Measurements from ENCODE around the gene ISG15. TPM values are rescaled to one million over a fixed set of nuclear protein-coding genes. Genes with fewer than 3 reads are reported as not detected.

Gene ISG15
- 33.8 TPM for polyA plus RNA-seq (2012; ENCODE audit: insufficient read depth, insufficient read length, low read depth)

DNA sequence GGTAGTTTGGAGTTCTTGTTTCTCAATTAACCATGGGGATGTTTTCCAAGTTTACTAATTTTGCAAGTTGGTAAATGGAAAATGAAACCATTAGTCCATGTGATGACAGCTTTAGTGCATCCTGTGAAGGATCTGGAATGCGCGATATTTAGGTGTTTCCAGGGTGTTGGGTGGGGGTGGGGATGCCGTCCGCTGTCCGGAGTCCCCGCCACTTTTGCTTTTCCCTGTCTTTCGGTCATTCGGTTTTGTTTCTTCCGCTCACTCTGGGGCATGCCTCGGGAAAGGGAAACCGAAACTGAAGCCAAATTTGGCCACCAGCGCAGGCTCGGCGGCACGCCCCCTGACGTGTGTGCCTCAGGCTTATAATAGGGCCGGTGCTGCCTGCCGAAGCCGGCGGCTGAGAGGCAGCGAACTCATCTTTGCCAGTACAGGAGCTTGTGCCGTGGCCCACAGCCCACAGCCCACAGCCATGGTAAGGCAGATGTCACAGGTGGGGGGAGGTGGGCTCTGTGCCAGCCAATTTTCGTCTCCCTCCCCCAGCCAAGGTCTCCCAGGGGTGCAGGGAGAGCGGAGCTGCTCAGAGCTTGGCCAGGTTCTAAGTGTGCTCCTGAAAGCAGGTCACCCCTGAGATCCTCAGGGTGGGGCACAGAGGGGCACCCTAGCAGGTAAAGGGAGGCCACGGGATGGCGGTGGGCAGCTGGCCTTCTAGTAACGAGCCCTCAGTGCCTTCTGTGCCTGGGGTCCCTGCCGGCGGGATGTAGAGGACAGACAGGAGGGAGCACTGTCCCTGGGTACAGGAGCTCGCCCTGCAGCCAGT is at the start of gene ISG15:
Gene ISG15 (plus strand): TSS at position 393 of the 817 bp plus-strand sequence. CDS start 77 bp downstream, at position 470.
- Histone ChIP-seq H3K36me3 (no peaks in the 10 kb centered on the region), H3K4me1 (peaks cover 5% of the 10 kb centered on the region; the same call in 1 of the 2 replicates), H3K4me3 (ENCODE audit: low read depth, low read length) (peak within 1 kb of the TSS; percentile 85), H3K9me3 (no peaks in the 10 kb centered on the region), H3K27me3 (no peaks in the 10 kb centered on the region)
- peak; percentile 78 for DNase-seq
- TF ChIP-seq, protein P1, sequence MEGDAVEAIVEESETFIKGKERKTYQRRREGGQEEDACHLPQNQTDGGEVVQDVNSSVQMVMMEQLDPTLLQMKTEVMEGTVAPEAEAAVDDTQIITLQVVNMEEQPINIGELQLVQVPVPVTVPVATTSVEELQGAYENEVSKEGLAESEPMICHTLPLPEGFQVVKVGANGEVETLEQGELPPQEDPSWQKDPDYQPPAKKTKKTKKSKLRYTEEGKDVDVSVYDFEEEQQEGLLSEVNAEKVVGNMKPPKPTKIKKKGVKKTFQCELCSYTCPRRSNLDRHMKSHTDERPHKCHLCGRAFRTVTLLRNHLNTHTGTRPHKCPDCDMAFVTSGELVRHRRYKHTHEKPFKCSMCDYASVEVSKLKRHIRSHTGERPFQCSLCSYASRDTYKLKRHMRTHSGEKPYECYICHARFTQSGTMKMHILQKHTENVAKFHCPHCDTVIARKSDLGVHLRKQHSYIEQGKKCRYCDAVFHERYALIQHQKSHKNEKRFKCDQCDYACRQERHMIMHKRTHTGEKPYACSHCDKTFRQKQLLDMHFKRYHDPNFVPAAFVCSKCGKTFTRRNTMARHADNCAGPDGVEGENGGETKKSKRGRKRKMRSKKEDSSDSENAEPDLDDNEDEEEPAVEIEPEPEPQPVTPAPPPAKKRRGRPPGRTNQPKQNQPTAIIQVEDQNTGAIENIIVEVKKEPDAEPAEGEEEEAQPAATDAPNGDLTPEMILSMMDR (IDR thresholded peaks at IDR 0.05; ENCODE audit: low read depth, low read length): no peak

DNA sequence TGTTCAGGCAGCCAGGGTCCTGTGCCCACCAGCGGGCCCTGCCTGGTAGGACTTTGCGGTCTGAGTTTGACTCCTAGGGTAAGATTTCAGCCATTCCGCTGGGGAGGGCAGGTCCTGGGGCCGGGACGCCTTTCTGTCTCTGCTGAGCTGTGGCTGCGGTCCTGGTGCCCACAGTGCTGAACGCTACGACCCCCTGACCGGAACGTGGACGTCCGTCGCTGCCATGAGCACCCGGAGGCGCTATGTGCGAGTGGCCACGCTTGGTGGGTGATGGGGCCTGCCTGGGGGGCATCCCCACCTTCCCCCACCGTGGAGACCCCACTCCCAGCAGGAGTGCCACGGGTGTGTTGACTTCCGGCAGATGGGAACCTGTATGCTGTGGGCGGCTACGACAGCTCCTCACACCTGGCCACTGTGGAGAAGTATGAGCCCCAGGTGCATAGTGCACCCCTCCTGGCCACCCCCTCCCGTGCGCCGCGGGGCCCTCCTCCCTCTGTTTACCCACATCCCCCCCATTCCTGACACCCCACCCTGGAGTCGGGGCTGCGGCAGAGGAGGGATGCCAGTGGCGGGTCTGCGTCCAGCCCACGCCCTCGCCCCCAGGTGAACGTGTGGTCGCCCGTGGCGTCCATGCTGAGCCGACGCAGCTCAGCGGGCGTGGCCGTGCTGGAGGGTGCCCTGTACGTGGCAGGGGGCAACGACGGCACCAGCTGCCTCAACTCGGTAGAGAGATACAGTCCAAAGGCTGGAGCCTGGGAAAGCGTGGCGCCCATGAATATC is 49.4 kb upstream of the ISG15 start:
- 0 out of 2 replicates have a peak, but pooled peaks cover 3% of the 10 kb centered on the region for H3K27me3 ChIP-seq
- TF ChIP-seq, protein P1 (IDR thresholded peaks at IDR 0.05; ENCODE audit: low read depth, low read length): no peak
- peaks cover 21% of the 10 kb centered on the region for H3K36me3 ChIP-seq
- no peaks in the 10 kb centered on the region for H3K9me3 ChIP-seq
- no peak overlapping the region for H3K4me3 ChIP-seq (ENCODE audit: low read depth, low read length)
- no peak for DNase-seq
- H3K4me1 ChIP-seq: peaks cover 4% of the 10 kb centered on the region

DNA sequence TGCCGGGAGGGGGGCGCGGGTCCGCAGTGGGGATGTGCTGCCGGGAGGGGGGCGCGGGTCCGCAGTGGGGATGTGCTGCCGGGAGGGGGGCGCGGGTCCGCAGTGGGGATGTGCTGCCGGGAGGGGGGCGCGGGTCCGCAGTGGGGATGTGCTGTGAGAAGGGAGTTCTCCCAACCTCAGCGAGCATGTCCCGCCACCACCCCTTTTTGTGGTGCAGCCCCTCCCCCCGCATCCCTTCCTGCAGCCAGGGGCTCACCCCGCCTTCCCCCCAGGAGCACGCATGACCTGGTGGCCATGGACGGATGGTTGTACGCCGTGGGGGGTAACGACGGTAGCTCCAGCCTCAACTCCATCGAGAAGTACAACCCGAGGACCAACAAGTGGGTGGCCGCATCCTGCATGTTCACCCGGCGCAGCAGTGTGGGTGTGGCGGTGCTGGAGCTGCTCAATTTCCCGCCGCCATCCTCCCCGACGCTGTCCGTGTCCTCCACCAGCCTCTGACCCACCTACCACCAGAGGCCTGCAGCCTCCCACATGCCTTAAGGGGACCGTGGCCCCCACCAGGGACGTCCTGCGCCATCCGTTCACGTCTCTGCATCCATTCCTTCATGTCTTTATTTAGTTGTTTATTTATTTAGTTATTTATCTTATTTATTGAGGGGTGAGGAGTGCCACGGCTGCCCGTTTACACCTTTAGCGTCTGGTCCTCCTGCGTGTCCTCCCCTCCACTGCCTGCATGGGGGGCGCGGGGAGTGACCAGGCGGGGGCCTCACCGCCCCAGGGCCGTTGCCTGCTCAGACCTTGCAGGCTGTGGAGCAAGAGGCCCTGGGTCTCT is 48.4 kb upstream of the ISG15 start:
- H3K4me1 ChIP-seq: peaks cover 4% of the 10 kb centered on the region
- 0 out of 2 replicates have a peak, but pooled peaks cover 3% of the 10 kb centered on the region for H3K27me3 ChIP-seq
- H3K36me3 ChIP-seq: peaks cover 21% of the 10 kb centered on the region
- TF ChIP-seq, protein P1 (IDR thresholded peaks at IDR 0.05; ENCODE audit: low read depth, low read length): no peak
- no peak overlapping the region for H3K4me3 ChIP-seq (ENCODE audit: low read depth, low read length)
- no peak for DNase-seq
- no peaks in the 10 kb centered on the region for H3K9me3 ChIP-seq

DNA sequence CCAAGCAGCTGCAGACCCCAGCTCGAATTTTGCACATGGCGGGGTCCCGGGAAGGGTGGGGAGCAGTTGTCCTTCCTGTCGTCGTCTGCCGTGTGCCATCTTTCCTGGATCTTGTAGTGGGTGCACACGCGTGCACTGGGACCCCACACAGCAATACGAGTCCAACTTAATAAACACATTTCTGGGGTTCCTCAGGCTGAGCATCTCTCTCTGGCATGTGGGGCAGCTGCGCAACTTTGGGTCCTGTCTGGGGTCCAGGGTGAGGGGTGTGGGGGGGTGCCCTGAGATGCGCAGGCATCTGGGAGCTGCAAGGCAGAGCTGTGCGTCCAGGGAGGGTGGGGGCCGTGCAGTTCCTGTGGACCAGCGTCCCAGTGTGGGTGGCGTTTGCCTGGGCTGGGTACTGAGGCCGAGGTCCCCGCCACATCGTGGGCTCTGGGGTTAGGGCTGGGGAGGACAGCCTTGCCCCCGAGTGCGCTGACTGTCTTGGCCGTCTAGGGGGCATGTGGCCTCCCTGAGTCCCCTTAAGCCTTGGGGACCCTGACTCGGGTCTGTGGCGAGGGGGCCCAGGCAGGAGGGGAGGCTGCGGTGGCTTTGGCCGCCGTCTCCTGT is 47.7 kb upstream of the ISG15 start:
- DNase-seq: no peak
- peaks cover 21% of the 10 kb centered on the region for H3K36me3 ChIP-seq
- H3K4me3 ChIP-seq (ENCODE audit: low read depth, low read length): no peak overlapping the region
- H3K4me1 ChIP-seq: peaks cover 4% of the 10 kb centered on the region
- H3K9me3 ChIP-seq: no peaks in the 10 kb centered on the region
- TF ChIP-seq, protein P1 (IDR thresholded peaks at IDR 0.05; ENCODE audit: low read depth, low read length): no peak
- peaks cover 8% of the 10 kb centered on the region for H3K27me3 ChIP-seq

DNA sequence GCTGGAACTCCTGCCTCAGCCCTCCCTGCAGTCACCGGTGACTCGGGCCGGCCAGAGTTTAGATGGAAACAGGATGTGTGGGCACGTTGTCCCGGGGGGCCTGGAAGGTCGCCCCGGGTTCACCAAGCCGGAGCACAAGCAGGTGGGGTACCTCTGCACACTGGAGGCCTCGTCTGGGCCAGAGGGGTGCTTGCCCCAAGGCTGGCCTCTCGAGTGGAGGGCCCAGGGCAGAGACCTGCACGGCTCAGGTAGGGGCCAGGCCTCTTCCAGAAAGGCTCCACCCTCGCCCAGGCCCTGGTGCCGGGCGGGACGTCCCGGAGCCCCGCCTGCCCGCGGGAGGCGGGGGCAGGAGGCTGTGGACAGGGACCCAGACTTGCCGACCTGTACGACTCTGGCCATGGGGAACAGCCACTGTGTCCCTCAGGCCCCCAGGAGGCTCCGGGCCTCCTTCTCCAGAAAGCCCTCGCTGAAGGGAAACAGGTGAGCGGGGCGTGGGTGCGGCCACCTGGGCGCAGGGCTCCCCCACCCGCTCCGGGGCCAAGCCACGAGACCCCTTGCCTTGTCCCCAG is 47.1 kb upstream of the ISG15 start, which contains the start of gene PLEKHN1:
Gene PLEKHN1 (plus strand): TSS at position 348 of the 569 bp plus-strand sequence. CDS start 50 bp downstream, at position 398.
- TF ChIP-seq, protein P1 (IDR thresholded peaks at IDR 0.05; ENCODE audit: low read depth, low read length): no peak
- Histone ChIP-seq H3K27me3 (peaks cover 12% of the 10 kb centered on the region), H3K4me1 (peaks cover 4% of the 10 kb centered on the region), H3K9me3 (no peaks in the 10 kb centered on the region), H3K4me3 (ENCODE audit: low read depth, low read length) (peak within 1 kb of the TSS; percentile 47), H3K36me3 (peaks cover 21% of the 10 kb centered on the region)
- DNase-seq: no peak

Measured in BE2C (cell line).